IMR-90 (cell line): ENCODE measurements around the gene MALT1. TPM values are rescaled to one million over a fixed set of nuclear protein-coding genes. Genes with fewer than 3 reads are reported as not detected.

Experiments used
- ATAC-seq: fragments of 200-7000 bp; cut with Tn5 transposase; 2 replicates; pipeline ENCODE4 v1.9.1; 2020; ENCODE audit warnings: low read depth, mild to moderate bottlenecking, moderate library complexity
- BruUV-seq: library from RNA; stranded (reverse); fragments of 400-500 nt; replicated peaks from 2 replicates; lab custom pipeline; 2021; lab: Mats Ljungman, UMichigan
- CTCF ChIA-PET: fragments of 300-600 bp; formaldehyde crosslinking; extraction: SDS; loops from one replicate; lab custom pipeline; 2021; ENCODE audit warnings: antibody characterized with exemption; lab: Yijun Ruan, JAX
- POLR2A ChIA-PET: fragments of 300-600 bp; sonication (Branson Sonifier 250); formaldehyde crosslinking; loops from one replicate; lab custom pipeline; 2022; ENCODE audit warnings: antibody characterized with exemption; ENCODE audit not compliant: unreplicated experiment; lab: Charles Lee
- DNase-seq: peaks from one replicate; pipeline ENCODE4 v3.0.0; 2013
- H2AFZ ChIP-seq: replicated peaks from 2 replicates; pipeline ENCODE3; 2013; ENCODE audit warnings: low read length, mild to moderate bottlenecking; ENCODE audit not compliant: poor library complexity
- H2AK5ac ChIP-seq: 2 replicates; pipeline ENCODE4 v1.6.1; 2013; ENCODE audit warnings: low read depth, low read length, inconsistent platforms
- H2AK9ac ChIP-seq: replicated peaks from 2 replicates; pipeline ENCODE3; 2013; ENCODE audit warnings: mild to moderate bottlenecking, low read depth, low read length, moderate library complexity; ENCODE audit not compliant: poor library complexity
- H2BK120ac ChIP-seq: 2 replicates; pipeline ENCODE4 v1.6.1; 2013; ENCODE audit warnings: low read depth, low read length, inconsistent platforms
- H2BK15ac ChIP-seq: 3 replicates; pipeline ENCODE4 v1.6.1; 2013; ENCODE audit warnings: low read depth, low read length, inconsistent platforms
- H2BK20ac ChIP-seq: 2 replicates; pipeline ENCODE4 v1.6.1; 2013; ENCODE audit warnings: low read depth, mild to moderate bottlenecking, inconsistent platforms, low read length, moderate library complexity
- H2BK5ac ChIP-seq: 2 replicates; pipeline ENCODE4 v1.6.1; 2013; ENCODE audit warnings: mild to moderate bottlenecking, low read depth, low read length, inconsistent platforms; ENCODE audit not compliant: poor library complexity, severe bottlenecking
- H3K14ac ChIP-seq: replicated peaks from 2 replicates; pipeline ENCODE4 v1.6.1; 2013; ENCODE audit warnings: low read depth, low read length, inconsistent platforms
- H3K18ac ChIP-seq: 2 replicates; pipeline ENCODE4 v1.6.1; 2013; ENCODE audit warnings: low read depth, low read length, control low read depth
- H3K23ac ChIP-seq: 2 replicates; pipeline ENCODE4 v1.6.1; 2013; ENCODE audit warnings: low read depth, low read length, inconsistent platforms
- H3K27ac ChIP-seq: 2 replicates; pipeline ENCODE4 v1.5.1; 2013; ENCODE audit warnings: mild to moderate bottlenecking, control low read depth, low read length; ENCODE audit not compliant: insufficient read depth
- H3K27me3 ChIP-seq: 2 replicates; pipeline ENCODE4 v1.6.1; 2013; ENCODE audit warnings: low read length; ENCODE audit not compliant: control insufficient read depth, insufficient read depth
- H3K36me3 ChIP-seq: 2 replicates; pipeline ENCODE4 v1.6.1; 2013; ENCODE audit warnings: low read length, mixed read lengths; ENCODE audit not compliant: control insufficient read depth, insufficient read depth
- H3K4ac ChIP-seq: 2 replicates; pipeline ENCODE4 v1.6.1; 2013; ENCODE audit warnings: low read depth, low read length, inconsistent platforms
- H3K4me1 ChIP-seq: 2 replicates; pipeline ENCODE4 v1.6.1; 2013; ENCODE audit warnings: low read length, mixed read lengths; ENCODE audit not compliant: control insufficient read depth, insufficient read depth
- H3K4me2 ChIP-seq: 2 replicates; pipeline ENCODE4 v1.6.1; 2013; ENCODE audit warnings: low read depth, mild to moderate bottlenecking, control low read depth, low read length, moderate library complexity
- H3K4me3 ChIP-seq: 2 replicates; pipeline ENCODE4 v1.5.1; 2013; ENCODE audit warnings: low read depth, mild to moderate bottlenecking, control low read depth, low read length, moderate library complexity; ENCODE audit not compliant: insufficient read depth
- H3K56ac ChIP-seq: 2 replicates; pipeline ENCODE4 v1.6.1; 2013; ENCODE audit warnings: low read length, inconsistent platforms; ENCODE audit not compliant: insufficient read depth; ENCODE audit errors: extremely low read depth
- H3K79me1 ChIP-seq, 2 experiments: 2 replicates each; pipeline ENCODE4 v1.6.1; 2013; ENCODE audit warnings: low read length in 2 of 2, inconsistent platforms in 1 of 2, low read depth in 1 of 2
- H3K9ac ChIP-seq: 2 replicates; pipeline ENCODE4 v1.6.1; 2013; ENCODE audit warnings: low read depth, low read length, control low read depth
- H3K9me1 ChIP-seq: 2 replicates; pipeline ENCODE4 v1.6.1; 2013; ENCODE audit warnings: low read length, inconsistent platforms; ENCODE audit not compliant: insufficient read depth
- H3K9me3 ChIP-seq: 2 replicates; pipeline ENCODE4 v1.6.1; 2013; ENCODE audit warnings: low read length; ENCODE audit not compliant: control insufficient read depth, insufficient read depth
- H4K20me1 ChIP-seq: 2 replicates; pipeline ENCODE4 v1.6.1; 2013; ENCODE audit warnings: low read length, inconsistent platforms; ENCODE audit not compliant: insufficient read depth
- H4K5ac ChIP-seq: 2 replicates; pipeline ENCODE4 v1.6.1; 2013; ENCODE audit warnings: mild to moderate bottlenecking, low read depth, low read length, control low read depth
- H4K8ac ChIP-seq, 2 experiments: 2 replicates each; pipeline ENCODE4 v1.6.1; 2013; ENCODE audit warnings: low read depth in 2 of 2, low read length in 2 of 2, control low read depth in 1 of 2, inconsistent platforms in 1 of 2
- H4K91ac ChIP-seq: 2 replicates; pipeline ENCODE4 v1.6.1; 2013; ENCODE audit warnings: low read depth, low read length, inconsistent platforms; ENCODE audit not compliant: insufficient read depth
- BHLHE40 ChIP-seq: fragments of 150-350 bp; IDR thresholded peaks from 2 replicates; pipeline ENCODE4 v1.6.1; 2016; ENCODE audit warnings: mild to moderate bottlenecking, low read depth, low read length
- CEBPB ChIP-seq: IDR thresholded peaks from 2 replicates; pipeline ENCODE4 v1.6.1; 2012; ENCODE audit warnings: low read depth, low read length, improper control_type of control experiment
- ELK1 ChIP-seq: fragments of 150-350 bp; IDR thresholded peaks from 2 replicates; pipeline ENCODE4 v1.6.1; 2016; ENCODE audit warnings: low read depth, mild to moderate bottlenecking, low read length, moderate library complexity, borderline replicate concordance
- MAFK ChIP-seq: IDR thresholded peaks from 2 replicates; pipeline ENCODE4 v1.6.1; 2012; ENCODE audit warnings: low read depth, low read length, improper control_type of control experiment
- MAZ ChIP-seq: IDR thresholded peaks from 2 replicates; pipeline ENCODE4 v1.6.1; 2012; ENCODE audit warnings: low read depth, mild to moderate bottlenecking, low read length, improper control_type of control experiment, moderate library complexity, borderline replicate concordance
- MXI1 ChIP-seq: IDR thresholded peaks from 2 replicates; pipeline ENCODE4 v1.6.1; 2012; ENCODE audit warnings: low read depth, mild to moderate bottlenecking, low read length, moderate library complexity, borderline replicate concordance
- NFE2L2 ChIP-seq: fragments of 150-350 bp; IDR thresholded peaks from 2 replicates; pipeline ENCODE4 v1.6.1; 2016; ENCODE audit warnings: low read depth, mild to moderate bottlenecking, low read length
- POLR2A ChIP-seq: IDR thresholded peaks from 2 replicates; pipeline ENCODE4 v1.6.1; 2012; ENCODE audit warnings: mild to moderate bottlenecking, low read depth, low read length
- RAD21 ChIP-seq: IDR thresholded peaks from 2 replicates; pipeline ENCODE4 v1.6.1; 2012; ENCODE audit warnings: low read length, improper control_type of control experiment
- RCOR1 ChIP-seq: IDR thresholded peaks from 2 replicates; pipeline ENCODE4 v1.6.1; 2012; ENCODE audit warnings: mild to moderate bottlenecking, low read length, improper control_type of control experiment; ENCODE audit not compliant: insufficient replicate concordance
- SMC3 ChIP-seq: fragments of 150-350 bp; IDR thresholded peaks from 2 replicates; pipeline ENCODE4 v1.6.1; 2016; ENCODE audit warnings: low read depth, mild to moderate bottlenecking, antibody characterized with exemption, low read length, moderate library complexity
- WGBS, 2 experiments: methylation state at CpG; one replicate each; pipeline versions ENCODE4 v1.1.5 to v1.1.7; 2013; ENCODE audit warnings: missing lambda C conversion rate in 2 of 2; ENCODE audit not compliant: insufficient read length in 1 of 2; ENCODE audit errors: extremely low coverage in 2 of 2; 5-methylcytosine and 5-hydroxymethylcytosine counted together
- dilution Hi-C: fragments of 300-500 bp; cut with HindIII; formaldehyde crosslinking; loops from one replicate; pipeline ENCODE4 v1.14.3; 2018; ENCODE audit warnings: low sequenced_read_pairs; ENCODE audit not compliant: unreplicated experiment
- in situ Hi-C: fragments of 300-500 bp; cut with MboI; formaldehyde crosslinking; loops from 3 replicates; pipeline ENCODE4 v1.14.3; 2019; ENCODE audit warnings: low sequenced_read_pairs, inconsistent platforms, mixed read lengths
- intact Hi-C: fragments of 100-400 bp; cut with micrococcal nuclease; formaldehyde crosslinking; loops from 2 replicates; pipeline ENCODE4 v1.10.0; 2022
- polyA plus RNA-seq, 3 experiments: library from polyadenylated mRNA; depleted of rRNA; stranded (reverse); fragments of >200 nt; gene quantifications; 2 replicates each; pipeline ENCODE4 v1.2.3, GENCODE V29; 2012; ENCODE audit warnings: low replicate concordance in 1 of 3
- total RNA-seq: library from RNA; depleted of rRNA; stranded (reverse); fragments of >200 nt; gene quantifications from 2 replicates; pipeline ENCODE4 v1.2.3, GENCODE V29; 2012
- TF ChIP-seq, protein P1 (sequence below): fragments of 150-350 bp; IDR thresholded peaks from 2 replicates; pipeline ENCODE4 v1.6.1; 2017; ENCODE audit warnings: mild to moderate bottlenecking, antibody characterized with exemption, low read length, low read depth
- TF ChIP-seq, protein P2 (sequence below): conservative IDR thresholded peaks from 2 replicates; pipeline ENCODE4 v1.5.1; 2012; ENCODE audit warnings: mild to moderate bottlenecking, low read depth, low read length, improper control_type of control experiment

Gene MALT1
- total and polyA plus RNA-seq, 2 of the 4 experiments (the other 2 are of a cell fraction) = 8.3 to 25.3 TPM

GRCh38 chr18:58714821-58715220 lies 43.6 kb downstream of the MALT1 start:
- no peak overlapping the region for H3K23ac ChIP-seq
- no peak overlapping the region for H2AFZ ChIP-seq
- H2BK5ac ChIP-seq = no peak overlapping the region
- H3K4me3 ChIP-seq = no peak overlapping the region
- CTCF ChIA-PET = no interaction called here
- no peaks in the 10 kb centered on the region for H3K27me3 ChIP-seq
- 0 out of 2 replicates have a peak, but pooled peaks cover 3% of the 10 kb centered on the region for H4K20me1 ChIP-seq
- no peak overlapping the region for H2AK5ac ChIP-seq
- 0 out of 4 replicates have a peak overlapping the region, but pooled peaks of 1 of the 2 experiments have one; percentile 15 for H4K8ac ChIP-seq
- no peak for ATAC-seq
- POLR2A ChIA-PET = no interaction called here
- no TSS peak for BruUV-seq
- no peak overlapping the region for H3K14ac ChIP-seq
- H3K56ac ChIP-seq = no peak overlapping the region
- no peak overlapping the region for H3K4ac ChIP-seq
- no peak overlapping the region for H4K5ac ChIP-seq
- no peak for TF ChIP-seq RAD21
- no peak for TF ChIP-seq ELK1
- TF ChIP-seq RCOR1 = no peak
- TF ChIP-seq SMC3 = no peak
- no peak for TF ChIP-seq POLR2A
- no peak for TF ChIP-seq MAZ
- TF ChIP-seq, protein P1, sequence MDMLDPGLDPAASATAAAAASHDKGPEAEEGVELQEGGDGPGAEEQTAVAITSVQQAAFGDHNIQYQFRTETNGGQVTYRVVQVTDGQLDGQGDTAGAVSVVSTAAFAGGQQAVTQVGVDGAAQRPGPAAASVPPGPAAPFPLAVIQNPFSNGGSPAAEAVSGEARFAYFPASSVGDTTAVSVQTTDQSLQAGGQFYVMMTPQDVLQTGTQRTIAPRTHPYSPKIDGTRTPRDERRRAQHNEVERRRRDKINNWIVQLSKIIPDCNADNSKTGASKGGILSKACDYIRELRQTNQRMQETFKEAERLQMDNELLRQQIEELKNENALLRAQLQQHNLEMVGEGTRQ = no peak
- no peak for TF ChIP-seq BHLHE40
- TF ChIP-seq NFE2L2 = no peak
- no peak for TF ChIP-seq CEBPB
- TF ChIP-seq, protein P2, sequence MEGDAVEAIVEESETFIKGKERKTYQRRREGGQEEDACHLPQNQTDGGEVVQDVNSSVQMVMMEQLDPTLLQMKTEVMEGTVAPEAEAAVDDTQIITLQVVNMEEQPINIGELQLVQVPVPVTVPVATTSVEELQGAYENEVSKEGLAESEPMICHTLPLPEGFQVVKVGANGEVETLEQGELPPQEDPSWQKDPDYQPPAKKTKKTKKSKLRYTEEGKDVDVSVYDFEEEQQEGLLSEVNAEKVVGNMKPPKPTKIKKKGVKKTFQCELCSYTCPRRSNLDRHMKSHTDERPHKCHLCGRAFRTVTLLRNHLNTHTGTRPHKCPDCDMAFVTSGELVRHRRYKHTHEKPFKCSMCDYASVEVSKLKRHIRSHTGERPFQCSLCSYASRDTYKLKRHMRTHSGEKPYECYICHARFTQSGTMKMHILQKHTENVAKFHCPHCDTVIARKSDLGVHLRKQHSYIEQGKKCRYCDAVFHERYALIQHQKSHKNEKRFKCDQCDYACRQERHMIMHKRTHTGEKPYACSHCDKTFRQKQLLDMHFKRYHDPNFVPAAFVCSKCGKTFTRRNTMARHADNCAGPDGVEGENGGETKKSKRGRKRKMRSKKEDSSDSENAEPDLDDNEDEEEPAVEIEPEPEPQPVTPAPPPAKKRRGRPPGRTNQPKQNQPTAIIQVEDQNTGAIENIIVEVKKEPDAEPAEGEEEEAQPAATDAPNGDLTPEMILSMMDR = no peak
- TF ChIP-seq MAFK = no peak
- no peak for TF ChIP-seq MXI1
- peaks cover 3% of the 10 kb centered on the region; the same call in 1 of the 2 replicates for H3K9me1 ChIP-seq
- no peak overlapping the region for H3K27ac ChIP-seq
- no peak overlapping the region for H3K18ac ChIP-seq
- H2BK120ac ChIP-seq = no peak overlapping the region
- peaks cover 0 to 6% of the 10 kb centered on the region in 2 experiments; a peak in 1 of 4 replicates for H3K79me1 ChIP-seq
- no peak overlapping the region for H2BK15ac ChIP-seq
- no peak overlapping the region for H3K4me2 ChIP-seq
- in situ Hi-C loops (no loop called here), intact Hi-C loops (loop anchor here (5.0 kb wide), 2 partner anchors 38 to 138 kb away; no protein-coding TSS in a partner anchor), dilution Hi-C loops (no loop called here)
- no peak overlapping the region for H4K91ac ChIP-seq
- peaks cover 2% of the 10 kb centered on the region; the same call in 1 of the 2 replicates for H3K36me3 ChIP-seq
- DNase-seq = no peak
- peaks cover 5% of the 10 kb centered on the region; the same call in 1 of the 2 replicates for H3K4me1 ChIP-seq
- WGBS, 2 experiments = no CpG with 5 or more reads among the region's 1 CpG
- no peak overlapping the region for H2BK20ac ChIP-seq
- H2AK9ac ChIP-seq = no peak overlapping the region
- no peak overlapping the region for H3K9ac ChIP-seq
- H3K9me3 ChIP-seq = no peaks in the 10 kb centered on the region
